Activated B cell treated with CpG ODN at 0.5 μM for 24 hours (primary cell): Measurements from ENCODE around the gene TEX13A. TPM values are rescaled to one million over a fixed set of nuclear protein-coding genes. Genes with fewer than 3 reads are reported as not detected.

Experiments
- ATAC-seq: fragments of 200-7000 bp; cut with Tn5 transposase; one replicate; pipeline ENCODE4 v1.10.0; 2021; ENCODE audit warnings: low read depth, mild to moderate bottlenecking, moderate library complexity
- CTCF ChIA-PET: fragments of 350-600 bp; sonication (Branson Sonifier 250); formaldehyde crosslinking; loops from one replicate; lab custom pipeline; 2021; ENCODE audit warnings: antibody characterized with exemption; lab: Charles Lee
- POLR2A ChIA-PET: fragments of 350-600 bp; sonication (Branson Sonifier 250); formaldehyde crosslinking; loops from one replicate; lab custom pipeline; 2021; ENCODE audit warnings: antibody characterized with exemption; lab: Charles Lee
- DNase-seq: peaks from one replicate; pipeline ENCODE4 v3.0.0; 2022
- H3K27ac Mint-ChIP-seq: one replicate; pipeline ENCODE4 v1.8.0; 2020; ENCODE audit warnings: mixed read lengths
- H3K27me3 Mint-ChIP-seq: one replicate; pipeline ENCODE4 v1.8.0; 2021; ENCODE audit warnings: mixed read lengths
- H3K36me3 Mint-ChIP-seq: one replicate; pipeline ENCODE4 v1.8.0; 2021; ENCODE audit warnings: low read depth, mixed read lengths
- H3K4me1 Mint-ChIP-seq: one replicate; pipeline ENCODE4 v1.8.0; 2021; ENCODE audit warnings: mixed read lengths
- H3K4me3 Mint-ChIP-seq: one replicate; pipeline ENCODE4 v1.8.0; 2020; ENCODE audit warnings: mild to moderate bottlenecking, mixed read lengths
- H3K9me3 Mint-ChIP-seq: one replicate; pipeline ENCODE4 v1.8.0; 2020; ENCODE audit warnings: mixed read lengths
- CTCF ChIP-seq: fragments of 200-600 bp; IDR thresholded peaks from one replicate; pipeline ENCODE4 v1.8.0; 2022; ENCODE audit warnings: antibody characterized with exemption, mild to moderate bottlenecking
- intact Hi-C: fragments of 100-400 bp; cut with micrococcal nuclease; formaldehyde crosslinking; loops from one replicate; pipeline ENCODE4 v1.15.1; 2024
- total RNA-seq: library from RNA; stranded (reverse); gene quantifications from 2 replicates; pipeline ENCODE4 v1.2.3, GENCODE V29; 2022

The TEX13A gene
- total RNA-seq, 1 donor from 2014 or later = not detected

GRCh38 chrX:105228602-105229001 lies 8.1 kb upstream of the TEX13A start:
- CTCF ChIA-PET = no interaction called here
- no peaks in the 10 kb centered on the region for H3K4me1 Mint-ChIP-seq
- no peak for ATAC-seq

GRCh38 chrX:105226499-105226898 lies 6.0 kb upstream of the TEX13A start:
- Mint-ChIP-seq H3K4me1 (no peaks in the 10 kb centered on the region), H3K9me3 (peaks cover 3% of the 10 kb centered on the region), H3K36me3 (no peaks in the 10 kb centered on the region), H3K27me3 (no peaks in the 10 kb centered on the region), H3K27ac (no peak overlapping the region), H3K4me3 (no peak overlapping the region)
- ATAC-seq (no peak), DNase-seq (no peak)
- TF ChIP-seq CTCF = no peak
- ChIA-PET CTCF (no interaction called here), POLR2A (no interaction called here)
- intact Hi-C loops = no loop called here

More at GRCh38 chrX:105228602-105229001, 8.1 kb upstream of the TEX13A start:
- POLR2A ChIA-PET = no interaction called here
- Mint-ChIP-seq H3K9me3 (no peaks in the 10 kb centered on the region), H3K4me3 (no peak overlapping the region), H3K27me3 (no peaks in the 10 kb centered on the region), H3K36me3 (no peaks in the 10 kb centered on the region), H3K27ac (no peak overlapping the region)
- no peak for DNase-seq
- intact Hi-C loops = no loop called here
- TF ChIP-seq CTCF = no peak

GRCh38 chrX:105221374-105221773 lies 880 bp upstream of the TEX13A start:
- no peaks in the 10 kb centered on the region for H3K27me3 Mint-ChIP-seq
- DNase-seq = no peak
- H3K27ac Mint-ChIP-seq = no peak overlapping the region
- no peak for ATAC-seq
- POLR2A ChIA-PET = no interaction called here
- no peak for TF ChIP-seq CTCF
- no peaks in the 10 kb centered on the region for H3K36me3 Mint-ChIP-seq
- H3K4me1 Mint-ChIP-seq = no peaks in the 10 kb centered on the region
- intact Hi-C loops = no loop called here
- CTCF ChIA-PET = no interaction called here
- peaks cover 3% of the 10 kb centered on the region for H3K9me3 Mint-ChIP-seq
- no peak overlapping the region for H3K4me3 Mint-ChIP-seq

- Mint-ChIP-seq H3K27me3 (no peaks in the 10 kb centered on the region), H3K9me3 (peaks cover 5% of the 10 kb centered on the region), H3K27ac (no peak overlapping the region), H3K36me3 (no peaks in the 10 kb centered on the region), H3K4me3 (no peak overlapping the region), H3K4me1 (no peaks in the 10 kb centered on the region)
- ATAC-seq = no peak
- no peak for DNase-seq
- intact Hi-C loops = no loop called here
- POLR2A ChIA-PET = no interaction called here
- TF ChIP-seq CTCF = no peak
- CTCF ChIA-PET = no interaction called here
Observed at GRCh38 chrX:105219454-105220401, 766 bp downstream of the TEX13A start.

- TF ChIP-seq CTCF = no peak
- DNase-seq (no peak), ATAC-seq (no peak)
- H3K9me3 Mint-ChIP-seq = peaks cover 3% of the 10 kb centered on the region
- H3K27me3 Mint-ChIP-seq = no peaks in the 10 kb centered on the region
- intact Hi-C loops = no loop called here
- H3K27ac Mint-ChIP-seq = no peak overlapping the region
- no peaks in the 10 kb centered on the region for H3K4me1 Mint-ChIP-seq
- ChIA-PET CTCF (no interaction called here), POLR2A (no interaction called here)
- H3K4me3 Mint-ChIP-seq = no peak overlapping the region
- H3K36me3 Mint-ChIP-seq = no peaks in the 10 kb centered on the region
Observed at GRCh38 chrX:105211066-105211575, 9.4 kb downstream of the TEX13A start.
